ENCODE results near the gene ABT1. TPM values are rescaled to one million over a fixed set of nuclear protein-coding genes. Genes with fewer than 3 reads are reported as not detected.

Gene ABT1
- total RNA-seq, 4 donors from 2014 or later, result 9.1 to 13.6 (median 10.2) TPM

GRCh38 chr6:26646074-26646473 is 49.3 kb downstream of the ABT1 start:
- no peak for TF ChIP-seq CTCF (IDR thresholded peaks at IDR 0.05; ENCODE audit: low read depth)

Other genes starting within 250 kb of the ABT1 start
- 10 to 100 TPM in 3 of 4 donors, 1 to 10 TPM in 1; 7.2 to 23.9 (median 19.9) TPM for gene BTN3A2, start 231.8 kb upstream of the ABT1 start, total RNA-seq
- 10 to 100 TPM in 2 of 4 donors, 1 to 10 TPM in 2; 6.2 to 15.0 (median 11.1) TPM for gene BTN2A2, start 213.8 kb upstream of the ABT1 start, total RNA-seq
- gene BTN3A1, start 194.7 kb upstream of the ABT1 start, total RNA-seq, result 10 to 100 TPM in 3 of 4 donors, 1 to 10 TPM in 1; 9.6 to 25.2 (median 16.5) TPM
- 10 to 100 TPM; 10.8 to 26.9 (median 20.6) TPM for gene BTN3A3, start 156.4 kb upstream of the ABT1 start, total RNA-seq
- gene BTN2A1, start 139.0 kb upstream of the ABT1 start, total RNA-seq, result 10 to 100 TPM; 11.6 to 20.7 (median 16.4) TPM
- gene BTN1A1, start 96.7 kb upstream of the ABT1 start, total RNA-seq, result not detected
- 10 to 100 TPM; 35.4 to 66.4 (median 57.7) TPM for gene HMGN4, start 58.6 kb upstream of the ABT1 start, total RNA-seq
- 10 to 100 TPM; 14.7 to 18.8 (median 16.6) TPM for gene ZNF322, start 62.8 kb downstream of the ABT1 start, total RNA-seq